Lower leg skin (tissue), 4 donors: ENCODE results near the gene KCNH5. TPM values are rescaled to one million over a fixed set of nuclear protein-coding genes. Genes with fewer than 3 reads are reported as not detected.

Source experiments
- DNase-seq, 2 donors: peaks; one replicate each; pipeline ENCODE4 v3.0.0-alpha.2; 2019; ENCODE audit warnings: low spot score in 2 of 2
- H3K4me3 ChIP-seq: fragments of 200-600 bp; sonication (generic); 2 replicates; pipeline ENCODE4 v1.5.1; 2017; ENCODE audit warnings: mild to moderate bottlenecking, low read depth; ENCODE audit not compliant: poor library complexity, severe bottlenecking
- CTCF ChIP-seq, 3 donors: fragments of 450-650 bp; IDR thresholded peaks; one replicate each; pipeline ENCODE4 v1.5.1; 2016; ENCODE audit warnings: antibody characterized with exemption in 3 of 3, mild to moderate bottlenecking in 3 of 3, moderate library complexity in 2 of 3
- POLR2A ChIP-seq, 2 donors: fragments of 450-650 bp; IDR thresholded peaks; one replicate each; pipeline ENCODE4 v1.6.1; 2016 to 2017; ENCODE audit warnings: antibody characterized with exemption in 2 of 2, mild to moderate bottlenecking in 1 of 2, moderate library complexity in 1 of 2
- WGBS, 2 donors: methylation state at CpG; one replicate each; pipeline ENCODE4 v1.1.5; 2018; 5-methylcytosine and 5-hydroxymethylcytosine counted together
- intact Hi-C: fragments of 100-400 bp; cut with DNase I; formaldehyde crosslinking; loops from one replicate; pipeline ENCODE4 v1.15.0; 2023; ENCODE audit warnings: low total_unique reads
- total RNA-seq, 4 donors: library from RNA; depleted of rRNA; stranded (reverse); fragments of >200 nt; gene quantifications; one replicate each; pipeline ENCODE4 v1.1.0, GENCODE V29; 2016

KCNH5 gene
- total RNA-seq = under 1 TPM in 1 of 4 donors, not detected in 3; 0.03 TPM

GRCh38 chr14:63045234-63045611 is at the start of gene KCNH5:
Gene KCNH5 (minus strand): TSS chr14:63045458. CDS start chr14:63045186, 272 bp downstream.
- WGBS, 2 donors = 0 to 4% methylated on average over 21 to 26 of the region's 35 CpGs
- no peak within 1 kb of the TSS for H3K4me3 ChIP-seq
- intact Hi-C loops = loop anchor here (10.0 kb wide), 1 partner anchor 880 kb away; no protein-coding TSS in a partner anchor
- TF ChIP-seq POLR2A (IDR thresholded peaks at IDR 0.05) (no peak), CTCF (IDR thresholded peaks at IDR 0.05) (no peak)
- no peak for DNase-seq

GRCh38 chr14:63091394-63091996 is 46.2 kb upstream of the KCNH5 start:
- TF ChIP-seq CTCF (IDR thresholded peaks at IDR 0.05) (no peak), POLR2A (IDR thresholded peaks at IDR 0.05) (no peak)

GRCh38 chr14:63088865-63089264 is 43.6 kb upstream of the KCNH5 start:
- 48 to 60% methylated on average over 2 of the region's 2 CpGs for WGBS, 2 donors
- no peak for DNase-seq
- no peak for TF ChIP-seq POLR2A (IDR thresholded peaks at IDR 0.05)
- intact Hi-C loops = no loop called here
- H3K4me3 ChIP-seq = no peak overlapping the region

More at GRCh38 chr14:63091394-63091996, 46.2 kb upstream of the KCNH5 start:
- intact Hi-C loops = no loop called here
- WGBS, 2 donors = 87 to 88% methylated on average over 5 of the region's 5 CpGs
- DNase-seq = no peak
- H3K4me3 ChIP-seq = no peak overlapping the region

GRCh38 chr14:63078569-63078968 is 33.3 kb upstream of the KCNH5 start:
- DNase-seq = no peak
- no peak for TF ChIP-seq CTCF (IDR thresholded peaks at IDR 0.05)
- no peak for TF ChIP-seq POLR2A (IDR thresholded peaks at IDR 0.05)
- 23 to 29% methylated on average over 1 of the region's 1 CpG for WGBS, 2 donors
- intact Hi-C loops = no loop called here
- no peak overlapping the region for H3K4me3 ChIP-seq

GRCh38 chr14:63076488-63076887 is 31.2 kb upstream of the KCNH5 start:
- no peak overlapping the region for H3K4me3 ChIP-seq
- intact Hi-C loops = no loop called here
- TF ChIP-seq CTCF (IDR thresholded peaks at IDR 0.05) (no peak), POLR2A (IDR thresholded peaks at IDR 0.05) (no peak)
- DNase-seq = no peak

GRCh38 chr14:63055631-63056030 is 10.4 kb upstream of the KCNH5 start:
- DNase-seq = no peak
- 41% methylated on average over 1 of the region's 1 CpG for WGBS, 2 donors
- no peak overlapping the region for H3K4me3 ChIP-seq
- TF ChIP-seq POLR2A (IDR thresholded peaks at IDR 0.05) (no peak), CTCF (IDR thresholded peaks at IDR 0.05) (no peak)
- intact Hi-C loops = no loop called here
